Stimulated activated CD8-positive, alpha-beta memory T cell treated with anti-CD3 and anti-CD28 coated beads, Interleukin-7, amount 100 ng/mL, for 48 hours (primary cell): ENCODE data around the gene KIF17.
A peak's percentile ranks its signal among the peaks of the same experiment; 100 is the strongest.

ENCODE experiments used
- DNase-seq, 2 donors: peaks; one replicate each; pipeline ENCODE4 v3.0.0-alpha.2; 2020; ENCODE audit warnings: low read depth in 1 of 2; ENCODE audit errors: extremely low read depth in 1 of 2

KIF17 gene

GRCh38 chr1:20663365-20663764 is 54.4 kb downstream of the KIF17 start:
- no peak for DNase-seq

- DNase-seq: no peak
Measured at GRCh38 chr1:20662110-20662475, 55.7 kb downstream of the KIF17 start.

GRCh38 chr1:20661207-20662109 is 56.3 kb downstream of the KIF17 start, which contains the start of gene DDOST:
Gene DDOST (minus strand): TSS chr1:20661369. CDS start chr1:20661350, 19 bp downstream.
- peak; percentile 87 to 95 for DNase-seq

GRCh38 chr1:20660847-20661206 is 57.0 kb downstream of the KIF17 start:
- DNase-seq: no peak

DNA sequence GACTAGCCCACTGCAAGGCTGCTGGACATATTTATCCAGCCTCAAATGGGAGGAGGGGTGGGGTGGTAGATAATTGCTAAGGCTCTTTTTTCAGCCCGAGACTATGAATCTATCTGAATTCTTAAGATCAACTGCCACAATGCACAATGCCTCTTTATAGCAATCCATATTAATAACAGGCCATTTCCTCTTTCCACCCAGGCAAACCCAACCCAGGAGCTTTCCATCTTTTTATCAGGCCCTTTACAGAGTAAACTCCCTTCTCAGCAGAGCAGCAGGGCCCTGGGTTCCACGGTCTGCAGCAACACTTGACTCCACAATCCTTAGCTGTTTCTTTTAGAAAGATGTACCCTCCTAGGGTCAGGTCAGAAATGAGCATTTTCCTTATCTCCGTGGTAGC is 57.4 kb downstream of the KIF17 start:
- DNase-seq: no peak

DNA sequence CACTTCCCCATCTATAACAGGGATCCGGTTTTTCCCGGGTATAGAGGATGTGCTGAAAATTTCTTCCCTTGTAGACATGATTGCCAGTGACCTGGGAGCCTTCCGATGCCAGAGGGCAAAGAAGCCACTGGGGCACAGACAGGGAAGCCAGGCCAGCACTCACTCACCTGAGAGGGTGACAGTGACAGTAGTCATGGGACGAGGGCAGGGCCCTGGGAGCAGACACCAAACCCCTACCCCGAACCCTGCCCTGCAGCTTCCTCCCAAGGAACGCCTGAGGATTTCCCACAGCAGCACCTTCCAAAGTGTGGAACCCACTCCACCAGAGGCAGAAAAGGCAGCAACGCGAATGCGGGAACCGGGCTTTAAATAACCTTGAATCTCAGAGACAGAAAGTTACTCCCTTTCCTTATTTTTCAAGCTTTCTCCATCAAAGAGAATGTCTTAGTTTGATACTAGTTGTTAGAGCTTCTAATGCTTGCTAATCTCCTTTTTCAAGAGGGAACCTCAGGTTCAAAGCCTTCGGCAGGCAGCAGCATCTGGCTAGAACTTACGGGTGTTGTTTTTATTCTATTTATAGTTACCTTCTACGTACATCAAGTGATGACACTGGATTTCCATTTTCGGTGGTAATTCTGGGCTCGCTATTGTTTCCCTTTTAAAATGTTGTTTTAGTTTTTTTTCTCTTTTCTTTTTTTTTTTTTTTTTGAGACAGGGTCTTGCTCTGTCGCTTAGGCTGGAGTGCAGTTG is 59.5 kb downstream of the KIF17 start:
- DNase-seq: no peak

GRCh38 chr1:20657024-20657423 is 60.8 kb downstream of the KIF17 start:
- no peak for DNase-seq

GRCh38 chr1:20654104-20654690 is 63.6 kb downstream of the KIF17 start:
- DNase-seq: no peak

- no peak for DNase-seq
Measured at GRCh38 chr1:20652300-20652699, 65.5 kb downstream of the KIF17 start.

- DNase-seq: no peak
Measured at GRCh38 chr1:20648946-20649345, 68.9 kb downstream of the KIF17 start.

- DNase-seq: no peak
Measured at GRCh38 chr1:20648438-20648837, 69.4 kb downstream of the KIF17 start.

GRCh38 chr1:20645414-20645813 is 72.4 kb downstream of the KIF17 start:
- DNase-seq: no peak

DNA sequence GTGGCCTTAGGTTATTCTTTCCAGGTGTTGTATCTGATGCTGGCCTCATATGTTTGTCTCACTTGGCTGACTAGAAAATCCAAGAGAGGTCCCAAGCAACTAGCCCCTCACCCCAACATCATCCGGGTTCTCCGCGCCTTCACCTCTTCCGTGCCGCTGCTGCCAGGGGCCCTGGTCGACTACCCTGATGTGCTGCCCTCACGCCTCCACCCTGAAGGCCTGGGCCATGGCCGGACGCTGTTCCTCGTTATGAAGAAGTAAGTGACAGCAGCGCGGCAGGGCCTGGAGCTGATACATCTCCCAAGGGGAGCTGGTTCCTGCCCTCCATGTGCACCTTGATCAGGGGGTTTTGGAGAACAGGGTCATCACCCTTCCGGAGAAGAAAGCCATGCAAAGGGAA is 73.4 kb downstream of the KIF17 start:
- no peak for DNase-seq

GRCh38 chr1:20643080-20643479 is 74.7 kb downstream of the KIF17 start:
- no peak for DNase-seq

GRCh38 chr1:20641975-20642374 is 75.8 kb downstream of the KIF17 start:
- DNase-seq: no peak

DNA sequence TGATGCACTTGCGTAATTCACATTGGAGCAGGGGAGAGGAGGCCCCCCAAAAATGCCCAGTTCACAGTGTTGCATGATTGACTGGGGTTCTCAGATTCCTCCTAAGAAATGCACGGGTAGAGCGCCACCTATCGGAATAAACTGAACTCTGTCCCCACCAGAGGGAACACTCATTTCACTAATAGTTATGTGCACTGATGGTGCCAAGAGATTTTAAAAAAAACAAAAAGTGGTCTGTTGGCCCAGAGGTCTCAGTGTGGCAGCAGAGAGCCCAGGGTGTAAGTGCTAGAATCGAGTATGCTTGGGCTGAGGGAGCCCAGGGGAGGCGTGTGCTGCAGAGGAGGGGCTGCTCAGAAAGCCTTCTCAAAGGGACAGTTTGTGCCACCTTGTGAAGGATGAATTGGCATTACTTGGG is 77.6 kb downstream of the KIF17 start:
- DNase-seq: no peak

DNA sequence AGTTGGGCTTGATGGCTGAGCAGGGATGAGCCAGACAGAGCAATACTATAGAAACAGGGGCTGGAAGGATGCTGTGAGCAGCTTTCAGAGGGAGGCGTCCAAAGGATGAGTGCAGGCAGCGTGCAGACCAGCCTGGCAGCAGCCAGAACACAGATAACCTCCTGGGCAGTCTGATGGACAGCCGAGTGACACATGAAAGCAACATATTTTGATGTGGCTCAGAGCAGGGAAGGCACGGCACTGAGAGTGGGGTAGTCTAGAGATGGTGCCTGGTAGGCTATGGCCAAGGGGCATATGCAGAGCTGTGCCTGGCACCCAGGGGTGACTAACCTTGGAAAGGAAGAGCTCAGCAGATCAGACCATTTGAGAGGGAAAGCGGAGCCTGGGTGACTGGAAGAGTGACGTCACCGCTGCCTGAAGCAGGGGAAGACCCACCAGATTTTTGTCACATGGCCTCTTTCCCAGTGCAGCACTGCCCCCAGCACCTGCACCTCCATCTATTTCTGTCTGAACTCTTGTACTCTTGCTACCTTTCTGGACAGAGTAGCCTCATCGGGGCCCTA is 80.9 kb downstream of the KIF17 start:
- DNase-seq: no peak

- DNase-seq: no peak
Measured at GRCh38 chr1:20634594-20635084, 83.2 kb downstream of the KIF17 start.

DNA sequence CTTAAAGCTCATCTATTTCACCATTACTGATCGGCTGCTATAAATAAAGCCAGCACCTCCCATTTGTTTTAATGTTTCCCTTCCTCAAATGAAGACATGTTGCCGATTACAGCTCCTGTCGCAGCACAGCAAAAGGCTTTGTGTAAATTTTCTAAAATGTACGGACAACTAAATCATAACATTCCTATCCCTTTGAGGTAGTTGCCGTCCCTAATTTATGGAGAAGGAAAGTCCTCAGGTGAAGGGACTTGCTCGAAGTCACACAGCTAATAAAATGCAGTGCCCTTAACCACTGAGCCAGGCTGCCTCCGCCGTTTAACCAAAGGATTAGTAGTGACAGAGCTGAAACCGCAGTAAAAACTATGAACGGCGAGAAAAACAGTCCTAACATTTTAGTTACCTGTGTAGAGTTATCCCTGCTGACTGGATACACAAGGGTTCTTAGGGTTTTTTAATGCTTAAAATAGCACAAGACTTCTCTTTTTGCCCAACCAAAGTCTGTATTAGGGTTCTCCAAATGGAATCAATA is 83.7 kb downstream of the KIF17 start:
- DNase-seq: no peak

DNA sequence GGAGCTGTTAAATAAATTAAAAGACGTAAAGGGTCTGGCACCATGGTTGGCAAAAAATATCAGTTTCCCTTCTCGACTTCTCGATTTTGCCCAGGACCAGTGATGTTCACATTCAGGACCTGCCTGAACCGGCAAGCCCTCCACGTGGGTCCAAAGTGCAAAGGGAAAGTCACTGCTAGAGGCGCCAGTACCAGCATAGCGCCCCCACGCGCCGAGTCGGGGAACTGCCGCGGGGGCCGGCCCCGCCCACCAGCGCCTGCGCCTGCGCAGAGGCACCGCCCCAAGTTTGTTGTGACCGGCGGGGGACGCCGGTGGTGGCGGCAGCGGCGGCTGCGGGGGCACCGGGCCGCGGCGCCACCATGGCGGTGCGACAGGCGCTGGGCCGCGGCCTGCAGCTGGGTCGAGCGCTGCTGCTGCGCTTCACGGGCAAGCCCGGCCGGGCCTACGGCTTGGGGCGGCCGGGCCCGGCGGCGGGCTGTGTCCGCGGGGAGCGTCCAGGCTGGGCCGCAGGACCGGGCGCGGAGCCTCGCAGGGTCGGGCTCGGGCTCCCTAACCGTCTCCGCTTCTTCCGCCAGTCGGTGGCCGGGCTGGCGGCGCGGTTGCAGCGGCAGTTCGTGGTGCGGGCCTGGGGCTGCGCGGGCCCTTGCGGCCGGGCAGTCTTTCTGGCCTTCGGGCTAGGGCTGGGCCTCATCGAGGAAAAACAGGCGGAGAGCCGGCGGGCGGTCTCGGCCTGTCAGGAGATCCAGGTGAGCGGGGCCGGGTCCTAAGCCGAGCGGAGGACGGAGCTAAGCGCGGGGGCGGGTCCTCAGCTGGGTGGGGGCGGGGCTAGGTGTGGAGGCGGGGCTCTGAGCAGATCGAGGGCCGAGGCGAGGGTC is 84.4 kb downstream of the KIF17 start, which contains the start of gene PINK1:
Gene PINK1 (plus strand): TSS at position 269 of the 875 bp plus-strand sequence. CDS start 91 bp downstream, at position 360.
- peak; percentile 57 to 72 for DNase-seq
